CD4-positive, alpha-beta T cell treated with Interferon alpha-2 for 1 hour (primary cell): ENCODE measurements around the gene TXNRD2.

Experiments used
- DNase-seq, 2 donors: peaks; one replicate each; pipeline ENCODE4 v3.0.0-alpha.2; 2020 to 2022

TXNRD2 gene

GRCh38 chr22:19903513-19903912, 38.1 kb downstream of the TXNRD2 start:
- no peak for DNase-seq

- no peak for DNase-seq
These were observed 38.6 kb downstream of the TXNRD2 start for GRCh38 chr22:19903031-19903430.

- DNase-seq = no peak
These were observed 39.3 kb downstream of the TXNRD2 start for GRCh38 chr22:19902245-19902715.

GRCh38 chr22:19901577-19902244, 39.9 kb downstream of the TXNRD2 start:
- DNase-seq = no peak

- no peak for DNase-seq
These were observed 40.7 kb downstream of the TXNRD2 start for GRCh38 chr22:19900707-19901436.

- no peak for DNase-seq
These were observed 42.6 kb downstream of the TXNRD2 start for GRCh38 chr22:19898831-19899567.

- DNase-seq = no peak
These were observed 43.5 kb downstream of the TXNRD2 start for GRCh38 chr22:19898145-19898544.

- DNase-seq = no peak
These were observed 43.9 kb downstream of the TXNRD2 start for GRCh38 chr22:19897726-19898125.

GRCh38 chr22:19896665-19897355, 44.8 kb downstream of the TXNRD2 start:
- DNase-seq = peak in 1 of 2 donors; percentile 14

GRCh38 chr22:19895160-19895849, 46.3 kb downstream of the TXNRD2 start:
- DNase-seq = no peak

- no peak for DNase-seq
These were observed 48.3 kb downstream of the TXNRD2 start for GRCh38 chr22:19893363-19893762.

- no peak for DNase-seq
These were observed 48.7 kb downstream of the TXNRD2 start for GRCh38 chr22:19892925-19893324.

- DNase-seq = peak in 1 of 2 donors; percentile 32
These were observed 49.2 kb downstream of the TXNRD2 start for GRCh38 chr22:19892257-19892879.

GRCh38 chr22:19891317-19892256, 50.0 kb downstream of the TXNRD2 start:
- peak; percentile 69 to 78 for DNase-seq

- no peak for DNase-seq
These were observed 50.9 kb downstream of the TXNRD2 start for GRCh38 chr22:19890502-19891316.

- DNase-seq = no peak
These were observed 51.7 kb downstream of the TXNRD2 start for GRCh38 chr22:19889951-19890350.

GRCh38 chr22:19888131-19888746, 53.4 kb downstream of the TXNRD2 start:
- DNase-seq = no peak

- DNase-seq = no peak
These were observed 54.2 kb downstream of the TXNRD2 start for GRCh38 chr22:19887256-19887985.
